HUES64 (cell line): ENCODE results near the gene CNOT2.

ENCODE experiments used
- H3K27ac ChIP-seq: 2 replicates; pipeline ENCODE4 v1.7.0; 2013; ENCODE audit warnings: low read depth, low read length, inconsistent platforms
- H3K27me3 ChIP-seq: 2 replicates; pipeline ENCODE4 v1.6.1; 2013; ENCODE audit warnings: mild to moderate bottlenecking, low read length; ENCODE audit not compliant: insufficient read depth
- H3K36me3 ChIP-seq: 2 replicates; pipeline ENCODE4 v1.6.1; 2013; ENCODE audit warnings: mild to moderate bottlenecking, low read length; ENCODE audit not compliant: insufficient read depth
- H3K4me1 ChIP-seq: 2 replicates; pipeline ENCODE4 v1.6.1; 2013; ENCODE audit warnings: mild to moderate bottlenecking, low read length, moderate library complexity; ENCODE audit not compliant: insufficient read depth
- H3K4me3 ChIP-seq: 2 replicates; pipeline ENCODE4 v1.5.1; 2013; ENCODE audit warnings: mild to moderate bottlenecking, low read length, moderate library complexity
- H3K9ac ChIP-seq: 2 replicates; pipeline ENCODE4 v1.6.1; 2013; ENCODE audit warnings: mild to moderate bottlenecking, low read depth, low read length
- H3K9me3 ChIP-seq: 2 replicates; pipeline ENCODE4 v1.6.1; 2013; ENCODE audit warnings: low read depth, low read length; ENCODE audit not compliant: insufficient read depth
- WGBS: fragments of 150-250, 120-280 bp; methylation state at CpG from one replicate; pipeline ENCODE4 v1.1.7; 2013; ENCODE audit warnings: missing lambda C conversion rate; 5-methylcytosine and 5-hydroxymethylcytosine counted together

Gene CNOT2

DNA sequence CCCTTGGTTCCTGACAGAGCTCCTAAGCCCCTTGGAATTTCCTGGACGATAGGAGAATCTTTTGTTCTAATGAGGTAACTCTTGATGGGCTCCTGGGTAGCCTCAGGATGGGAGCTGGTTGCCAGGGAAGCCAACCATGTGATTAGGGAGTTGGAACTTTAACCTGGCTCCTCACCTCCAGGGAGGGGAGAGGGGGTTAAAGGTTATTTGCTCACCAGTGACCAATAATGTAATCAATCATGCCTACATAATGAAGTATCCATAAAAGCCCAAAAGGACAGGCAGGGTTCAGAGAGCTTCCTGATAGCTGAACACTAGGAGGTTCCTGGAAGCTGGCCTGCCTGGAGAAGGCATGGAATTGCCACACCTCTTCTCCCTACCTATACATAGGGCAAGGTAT lies 6.2 kb upstream of the CNOT2 start:
- Histone ChIP-seq H3K27ac (no peak overlapping the region), H3K36me3 (peaks cover 45% of the 10 kb centered on the region), H3K9me3 (peaks cover 2% of the 10 kb centered on the region; the same call in 1 of the 2 replicates), H3K4me1 (peaks cover 3% of the 10 kb centered on the region; the same call in 1 of the 2 replicates), H3K9ac (no peak overlapping the region), H3K4me3 (no peak overlapping the region), H3K27me3 (no peaks in the 10 kb centered on the region)
- 43% methylated on average over 1 of the region's 1 CpG for WGBS

DNA sequence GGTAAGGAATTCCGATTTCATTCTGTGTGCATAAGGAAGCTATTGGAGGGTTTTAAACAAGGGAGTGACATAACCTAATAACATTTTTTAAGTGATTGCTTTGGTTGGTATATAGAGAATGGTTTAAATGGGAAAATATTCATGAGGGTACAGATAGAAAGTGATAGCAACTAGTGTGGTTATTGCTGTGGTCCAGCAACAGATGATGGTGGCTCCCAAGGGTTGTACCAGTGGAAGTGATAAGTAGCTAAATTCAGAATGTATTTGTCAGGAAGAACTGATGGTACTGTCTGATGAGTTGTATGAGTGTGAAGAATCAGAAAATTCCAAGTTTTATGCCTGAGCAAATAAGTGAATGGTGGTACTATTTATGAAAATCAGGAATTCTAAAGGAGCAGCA lies 2.6 kb upstream of the CNOT2 start:
- Histone ChIP-seq H3K9me3 (peaks cover 2% of the 10 kb centered on the region; the same call in 1 of the 2 replicates), H3K9ac (no peak overlapping the region), H3K27ac (no peak overlapping the region), H3K36me3 (peaks cover 49% of the 10 kb centered on the region), H3K4me3 (no peak overlapping the region), H3K4me1 (peaks cover 18% of the 10 kb centered on the region), H3K27me3 (no peaks in the 10 kb centered on the region)
- 88% methylated on average over 1 of the region's 1 CpG for WGBS

DNA sequence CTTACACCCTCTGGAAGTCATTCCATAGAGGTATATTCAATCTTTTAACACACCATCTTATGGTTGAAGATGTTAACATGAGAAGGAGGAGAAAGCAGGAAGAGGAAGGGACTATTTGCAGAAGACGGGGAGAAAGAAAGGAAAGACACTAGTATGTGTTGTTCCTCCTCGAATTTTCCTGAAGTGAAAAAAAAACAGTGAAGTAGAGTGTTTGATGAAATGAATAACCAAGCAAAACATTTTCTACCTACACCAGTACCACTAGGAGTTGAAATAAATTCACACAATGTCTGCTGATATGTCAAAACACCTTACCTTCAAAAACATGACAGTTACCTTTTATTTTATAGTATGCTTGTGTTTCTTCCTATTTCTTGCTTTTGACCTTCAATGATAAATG lies 1.4 kb upstream of the CNOT2 start:
- H3K27ac ChIP-seq = peak overlapping the region; percentile 99; the same call in 1 of the 2 replicates
- no peaks in the 10 kb centered on the region for H3K9me3 ChIP-seq
- H3K9ac ChIP-seq = peak overlapping the region; percentile 98
- H3K4me1 ChIP-seq = peaks cover 30% of the 10 kb centered on the region
- H3K4me3 ChIP-seq = peak overlapping the region; percentile 100
- 70% methylated on average over 2 of the region's 2 CpGs for WGBS
- no peaks in the 10 kb centered on the region for H3K27me3 ChIP-seq
- peaks cover 46% of the 10 kb centered on the region for H3K36me3 ChIP-seq

DNA sequence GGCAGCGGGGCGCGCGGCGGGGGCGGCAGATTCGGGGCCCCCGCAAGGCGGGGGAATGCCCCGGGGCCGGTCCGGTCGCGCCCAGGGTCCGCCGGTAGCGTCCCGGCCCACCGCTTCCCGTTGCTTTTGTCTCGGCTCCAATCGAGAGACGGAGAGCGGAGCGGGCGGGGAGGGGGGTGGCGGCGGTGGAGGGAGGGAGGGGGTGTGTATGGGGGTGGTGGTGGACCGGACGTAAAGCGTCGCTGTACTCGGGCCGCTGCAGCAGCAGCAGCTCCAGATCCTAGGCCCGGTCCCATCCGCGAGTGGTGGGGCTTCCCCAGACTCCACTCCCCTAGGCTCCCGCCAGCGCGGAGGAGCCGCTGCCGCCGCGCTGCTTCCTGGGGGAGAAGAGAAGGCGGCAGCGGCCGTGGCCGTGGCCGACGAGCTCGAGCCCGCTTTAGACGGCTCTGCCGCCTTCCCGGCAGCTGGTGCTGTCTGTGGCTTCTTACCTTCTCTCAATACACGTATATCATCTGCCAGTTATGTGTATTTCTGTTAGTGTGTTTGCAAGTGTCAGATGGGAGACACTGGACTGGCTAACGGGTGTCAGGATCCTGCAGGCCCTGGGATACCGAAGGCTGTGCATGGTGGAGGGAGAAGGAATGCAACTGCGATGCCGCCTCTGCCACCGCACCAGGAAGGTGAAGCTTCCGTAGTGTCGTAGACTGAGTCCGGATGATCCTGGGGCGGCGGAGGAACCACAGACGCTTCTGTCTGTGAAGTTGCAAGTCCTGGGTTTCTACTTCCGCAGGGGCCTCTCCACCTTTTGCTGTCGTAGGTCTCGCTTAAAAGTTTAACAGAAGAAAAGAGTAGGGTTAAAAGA lies 508 bp downstream of the CNOT2 start:
- peaks cover 33% of the 10 kb centered on the region for H3K36me3 ChIP-seq
- under 1% methylated on average over 62 of the region's 70 CpGs for WGBS
- H3K4me1 ChIP-seq = peaks cover 33% of the 10 kb centered on the region

DNA sequence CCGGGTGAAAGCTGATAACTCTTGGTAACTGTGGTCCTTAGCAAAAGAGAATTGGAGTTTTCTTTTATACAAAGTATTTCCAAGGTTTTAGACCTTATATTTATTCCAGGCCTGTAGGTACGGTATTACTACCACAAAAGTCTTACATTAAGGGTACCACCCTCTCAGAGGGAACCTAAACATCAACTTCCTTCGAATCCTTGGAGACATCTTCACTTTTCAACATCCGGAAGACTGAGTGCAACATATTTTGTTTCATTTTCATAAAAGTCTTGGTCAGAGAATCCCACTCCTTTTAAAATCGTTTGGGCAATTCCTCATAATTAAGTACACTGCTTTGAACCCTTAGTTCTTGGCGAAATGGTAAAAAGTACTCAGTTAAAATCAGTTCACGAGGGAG lies 1.2 kb downstream of the CNOT2 start:
- H3K9me3 ChIP-seq = no peaks in the 10 kb centered on the region
- peaks cover 36% of the 10 kb centered on the region for H3K4me1 ChIP-seq
- no peaks in the 10 kb centered on the region for H3K27me3 ChIP-seq
- peaks cover 28% of the 10 kb centered on the region for H3K36me3 ChIP-seq
- peak overlapping the region; percentile 98 for H3K9ac ChIP-seq
- peak overlapping the region; percentile 100 for H3K4me3 ChIP-seq
- WGBS = 32% methylated on average over 7 of the region's 7 CpGs
- peak overlapping the region; percentile 99 for H3K27ac ChIP-seq

More for the DNA sequence above, 508 bp downstream of the CNOT2 start:
- Histone ChIP-seq H3K9ac (peak overlapping the region; percentile 98), H3K9me3 (no peaks in the 10 kb centered on the region), H3K27me3 (no peaks in the 10 kb centered on the region), H3K4me3 (peak overlapping the region; percentile 100), H3K27ac (peak overlapping the region; percentile 99)

DNA sequence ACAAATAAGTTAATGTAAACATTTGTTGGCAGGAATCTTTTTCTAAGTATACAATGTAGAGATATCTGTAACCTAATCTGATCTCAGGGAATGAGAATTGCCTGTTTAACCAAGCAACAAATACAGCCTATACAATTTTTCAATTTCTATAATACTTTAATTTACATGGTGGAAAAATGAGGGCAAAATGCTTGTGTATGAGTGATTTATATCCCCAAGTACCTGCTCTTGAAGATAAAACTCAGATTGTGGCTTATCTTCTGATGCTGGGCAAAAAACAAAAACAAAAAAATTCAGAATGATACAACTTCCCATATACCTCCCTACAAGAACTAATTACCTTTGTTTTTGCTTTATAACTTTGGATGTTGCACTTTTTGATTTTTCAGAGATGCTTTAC lies 2.2 kb downstream of the CNOT2 start:
- Histone ChIP-seq H3K27ac (no peak overlapping the region), H3K27me3 (no peaks in the 10 kb centered on the region), H3K4me3 (peak overlapping the region; percentile 100), H3K4me1 (peaks cover 45% of the 10 kb centered on the region), H3K9ac (no peak overlapping the region), H3K36me3 (peaks cover 23% of the 10 kb centered on the region), H3K9me3 (no peaks in the 10 kb centered on the region)

DNA sequence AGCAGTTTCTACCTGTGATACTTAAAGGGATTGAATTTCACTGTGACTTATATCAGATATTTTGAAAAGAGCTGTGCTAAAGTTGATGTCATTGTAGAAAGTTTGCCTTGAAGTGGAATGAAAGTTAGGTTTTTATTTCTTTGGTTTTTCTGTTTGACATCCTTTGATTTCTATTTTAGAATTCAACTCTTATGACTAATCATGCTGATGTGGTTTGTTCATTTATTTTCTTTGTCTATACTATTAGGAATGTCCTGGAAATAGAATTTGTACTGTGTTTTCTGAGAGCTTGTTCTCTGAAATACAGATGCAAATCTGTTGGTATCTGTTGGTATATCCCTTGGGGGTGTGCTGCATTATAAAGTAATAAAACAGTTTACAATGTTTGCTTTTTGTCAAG lies 3.3 kb downstream of the CNOT2 start:
- H3K27me3 ChIP-seq = no peaks in the 10 kb centered on the region
- no peaks in the 10 kb centered on the region for H3K9me3 ChIP-seq
- H3K4me3 ChIP-seq = 0 out of 2 replicates have a peak overlapping the region, but pooled peaks have one; percentile 100
- H3K9ac ChIP-seq = no peak overlapping the region
- H3K27ac ChIP-seq = no peak overlapping the region
- peaks cover 56% of the 10 kb centered on the region for H3K4me1 ChIP-seq
- peaks cover 11% of the 10 kb centered on the region for H3K36me3 ChIP-seq

DNA sequence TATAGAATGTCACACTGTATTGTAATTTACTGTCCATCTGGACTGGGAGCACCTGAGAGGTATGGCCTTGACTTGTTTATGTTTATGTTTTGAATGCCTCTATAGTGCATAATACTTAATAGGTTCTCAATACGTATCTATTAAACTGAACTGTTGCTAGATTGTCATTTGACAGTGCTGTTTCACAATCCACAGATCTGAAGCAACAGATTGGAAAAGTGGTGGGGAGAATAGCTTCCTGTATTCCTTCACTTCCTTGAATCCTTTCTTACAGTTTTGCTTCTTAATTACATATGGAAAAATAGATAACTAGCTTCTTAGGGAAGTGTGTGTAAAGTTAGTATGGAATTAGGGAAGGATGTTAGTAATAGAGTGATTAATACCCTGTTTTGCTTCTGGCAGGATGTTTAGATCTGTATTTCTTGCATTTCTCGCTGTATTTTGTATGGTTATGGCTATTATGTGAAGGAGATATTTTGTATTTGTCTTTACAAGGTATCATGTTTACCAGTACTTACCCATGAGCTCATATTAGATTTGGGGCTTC lies 4.5 kb downstream of the CNOT2 start:
- Histone ChIP-seq H3K27ac (no peak overlapping the region), H3K27me3 (no peaks in the 10 kb centered on the region), H3K4me3 (no peak overlapping the region), H3K9me3 (no peaks in the 10 kb centered on the region), H3K9ac (no peak overlapping the region), H3K36me3 (peaks cover 9% of the 10 kb centered on the region; the same call in 1 of the 2 replicates), H3K4me1 (peaks cover 57% of the 10 kb centered on the region)
- 95% methylated on average over 1 of the region's 2 CpGs for WGBS

DNA sequence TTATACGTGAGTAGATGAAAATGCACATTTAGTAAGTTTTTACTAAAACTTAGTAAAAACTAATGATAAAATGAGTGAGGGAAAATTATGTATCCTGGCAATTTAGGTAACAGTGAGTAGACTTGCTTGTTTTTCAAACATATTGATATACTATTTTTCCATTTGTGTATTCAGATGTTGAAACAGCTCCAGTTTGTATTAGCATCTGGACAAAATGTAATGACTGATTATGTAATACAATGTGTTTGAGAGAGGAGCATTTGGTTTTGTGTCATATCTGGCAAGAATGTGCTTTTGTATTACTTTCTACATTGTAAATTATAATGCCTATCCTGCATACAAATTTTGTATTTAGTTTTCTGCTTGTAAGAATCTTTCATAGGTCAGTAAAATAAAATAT lies 5.6 kb downstream of the CNOT2 start:
- Histone ChIP-seq H3K4me1 (peaks cover 57% of the 10 kb centered on the region), H3K27me3 (no peaks in the 10 kb centered on the region), H3K4me3 (no peak overlapping the region), H3K36me3 (peaks cover 9% of the 10 kb centered on the region; the same call in 1 of the 2 replicates), H3K27ac (no peak overlapping the region), H3K9me3 (no peaks in the 10 kb centered on the region), H3K9ac (no peak overlapping the region)
- WGBS = 100% methylated on average over 1 of the region's 1 CpG

DNA sequence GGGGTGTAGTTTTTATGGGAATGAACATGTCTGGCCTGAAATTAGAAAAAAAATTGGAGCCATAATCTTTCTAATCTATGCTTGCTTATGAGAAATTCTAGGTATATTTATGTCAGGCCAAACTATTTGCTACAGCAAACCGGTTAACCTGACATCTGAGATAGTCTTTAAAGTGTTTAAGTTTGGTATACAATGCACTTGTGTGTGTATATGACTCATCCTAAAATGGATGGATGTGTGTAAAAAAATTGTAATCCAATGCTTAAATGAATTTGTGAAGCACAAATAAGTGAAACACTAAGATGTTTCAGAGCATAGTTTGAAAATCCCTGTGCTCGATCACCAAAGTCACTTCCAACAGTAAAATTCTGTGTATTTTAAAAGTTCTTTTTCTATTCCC lies 6.7 kb downstream of the CNOT2 start:
- Histone ChIP-seq H3K27me3 (no peaks in the 10 kb centered on the region), H3K4me1 (peaks cover 52% of the 10 kb centered on the region), H3K9ac (no peak overlapping the region), H3K36me3 (peaks cover 9% of the 10 kb centered on the region; the same call in 1 of the 2 replicates), H3K27ac (no peak overlapping the region), H3K4me3 (no peak overlapping the region), H3K9me3 (no peaks in the 10 kb centered on the region)
- 100% methylated on average over 1 of the region's 2 CpGs for WGBS

DNA sequence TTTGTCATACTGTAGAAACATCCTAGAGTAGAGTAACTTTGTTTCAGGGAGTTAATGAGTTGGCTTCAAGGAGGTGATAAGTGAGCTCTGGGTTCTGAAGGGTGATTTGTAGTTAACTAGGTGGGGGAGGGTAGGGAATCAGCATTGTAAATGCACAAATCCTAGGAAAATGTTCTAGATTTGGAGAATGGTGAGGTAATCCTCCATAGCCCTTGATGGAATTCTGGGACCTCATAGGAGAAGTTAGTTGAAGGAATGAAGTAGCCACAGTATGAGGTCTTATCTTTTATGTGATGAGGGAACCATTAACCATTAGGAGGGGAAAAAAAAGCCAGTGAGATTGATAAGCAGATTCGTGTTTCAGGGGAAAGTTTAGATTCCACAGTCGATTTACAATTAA lies 8.0 kb downstream of the CNOT2 start:
- Histone ChIP-seq H3K9ac (no peak overlapping the region), H3K4me1 (peaks cover 49% of the 10 kb centered on the region), H3K27me3 (no peaks in the 10 kb centered on the region), H3K27ac (no peak overlapping the region), H3K9me3 (no peaks in the 10 kb centered on the region), H3K36me3 (peaks cover 5% of the 10 kb centered on the region; the same call in 1 of the 2 replicates), H3K4me3 (peak overlapping the region; percentile 9; the same call in 1 of the 2 replicates)
- 92% methylated on average over 1 of the region's 2 CpGs for WGBS
